Measurements from ENCODE around the gene TRIM36.

DNA sequence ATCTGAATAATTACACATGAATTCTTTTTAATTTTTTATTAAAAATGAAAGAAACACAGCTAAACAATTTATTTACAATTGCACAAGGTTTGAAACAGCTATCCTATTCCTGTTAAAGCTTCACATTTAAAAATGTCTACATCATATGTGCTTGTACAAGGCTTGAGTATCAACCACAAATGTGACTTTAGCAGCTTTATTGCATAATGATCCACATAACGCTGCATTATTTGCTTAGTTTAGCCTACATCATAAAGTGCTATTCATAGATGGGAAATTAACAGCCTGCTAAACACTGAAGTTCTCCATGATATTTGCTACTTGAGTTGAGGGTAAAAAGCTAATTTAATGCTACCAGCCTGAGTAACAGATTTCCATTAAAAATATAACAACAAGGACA, 45.0 kb downstream of the TRIM36 start:
- no peak for TF ChIP-seq POLR2A (IDR thresholded peaks at IDR 0.05)
- no peak for TF ChIP-seq CTCF (IDR thresholded peaks at IDR 0.05)

All from tibial nerve (tissue), 3 donors.